Gastrocnemius medialis (tissue), 4 donors: ENCODE data around the gene SEMA7A. TPM values are rescaled to one million over a fixed set of nuclear protein-coding genes. Genes with fewer than 3 reads are reported as not detected.

Source experiments
- ATAC-seq, 2 donors: fragments of 150-250 bp; one replicate each; pipeline ENCODE4 v1.9.1; 2016
- DNase-seq, 2 donors: peaks; one replicate each; pipeline ENCODE4 v3.0.0-alpha.2; 2019
- H3K27ac ChIP-seq, 4 donors: fragments of 200-600 bp; sonication (generic); 1 replicate in 1 of 4; 2 replicates in 3 of 4; pipeline ENCODE4 v1.5.1; 2016 to 2018; ENCODE audit warnings: mild to moderate bottlenecking in 2 of 4, moderate library complexity in 1 of 4
- H3K27me3 ChIP-seq, 3 donors: fragments of 200-600 bp; sonication (generic) in 2 of 3; 1 replicate in 1 of 3; 2 replicates in 2 of 3; pipeline versions ENCODE4 v1.5.1 to v1.6.0; 2016 to 2019; ENCODE audit warnings: mild to moderate bottlenecking in 1 of 3, moderate library complexity in 1 of 3
- H3K36me3 ChIP-seq, 2 donors: fragments of 200-600 bp; sonication (generic) in 1 of 2; one replicate each; pipeline ENCODE4 v1.5.1; 2017 to 2018
- H3K4me1 ChIP-seq, 2 donors: fragments of 200-600 bp; sonication (generic) in 1 of 2; one replicate each; pipeline ENCODE4 v1.5.1; 2016 to 2017; ENCODE audit warnings: mild to moderate bottlenecking in 2 of 2
- H3K4me3 ChIP-seq, 4 donors: fragments of 200-600 bp; sonication (generic) in 3 of 4; 1 replicate in 1 of 4; 2 replicates in 3 of 4; pipeline ENCODE4 v1.5.1; 2016 to 2019; ENCODE audit warnings: mild to moderate bottlenecking in 2 of 4
- H3K9me3 ChIP-seq, 3 donors: fragments of 200-600 bp; sonication (generic) in 2 of 3; 1 replicate in 1 of 3; 2 replicates in 2 of 3; pipeline ENCODE4 v1.5.1; 2016 to 2019
- POLR2A ChIP-seq, 2 donors: fragments of 450-650 bp; IDR thresholded peaks; one replicate each; pipeline ENCODE4 v1.6.1; 2017; ENCODE audit warnings: antibody characterized with exemption in 2 of 2, mild to moderate bottlenecking in 2 of 2, moderate library complexity in 2 of 2
- in situ Hi-C, 4 donors: fragments of 200-750 bp; cut with MboI; loops; one replicate each; pipeline versions ENCODE4 v1.15.0 to v1.8.0; 2017; ENCODE audit warnings: low sequenced_read_pairs in 4 of 4
- intact Hi-C: fragments of 100-400 bp; cut with DNase I; formaldehyde crosslinking; loops from one replicate; pipeline ENCODE4 v1.15.1; 2023; ENCODE audit warnings: low total_unique reads
- total RNA-seq, 4 donors: library from RNA; depleted of rRNA; stranded (reverse); fragments of >200 nt; gene quantifications; one replicate each; pipeline versions ENCODE4 v1.1.0 to v1.2.3, GENCODE V29; 2016
- TF ChIP-seq, protein P1 (sequence below), 5 experiments: fragments of 450-650 bp in 3 of 5; fragments of 200-600 bp in 2 of 5; sonication (generic) in 2 of 5; IDR thresholded peaks in 4 of 5; conservative IDR thresholded peaks in 1 of 5; 1 replicate in 4 of 5; 2 replicates in 1 of 5; pipeline ENCODE4 v1.5.1; 2016 to 2019; ENCODE audit warnings: antibody characterized with exemption in 5 of 5, mild to moderate bottlenecking in 3 of 5, moderate library complexity in 3 of 5

SEMA7A gene
- total RNA-seq, 4 donors from 2014 or later = 0.51 to 2.7 (median 2.4) TPM

DNA sequence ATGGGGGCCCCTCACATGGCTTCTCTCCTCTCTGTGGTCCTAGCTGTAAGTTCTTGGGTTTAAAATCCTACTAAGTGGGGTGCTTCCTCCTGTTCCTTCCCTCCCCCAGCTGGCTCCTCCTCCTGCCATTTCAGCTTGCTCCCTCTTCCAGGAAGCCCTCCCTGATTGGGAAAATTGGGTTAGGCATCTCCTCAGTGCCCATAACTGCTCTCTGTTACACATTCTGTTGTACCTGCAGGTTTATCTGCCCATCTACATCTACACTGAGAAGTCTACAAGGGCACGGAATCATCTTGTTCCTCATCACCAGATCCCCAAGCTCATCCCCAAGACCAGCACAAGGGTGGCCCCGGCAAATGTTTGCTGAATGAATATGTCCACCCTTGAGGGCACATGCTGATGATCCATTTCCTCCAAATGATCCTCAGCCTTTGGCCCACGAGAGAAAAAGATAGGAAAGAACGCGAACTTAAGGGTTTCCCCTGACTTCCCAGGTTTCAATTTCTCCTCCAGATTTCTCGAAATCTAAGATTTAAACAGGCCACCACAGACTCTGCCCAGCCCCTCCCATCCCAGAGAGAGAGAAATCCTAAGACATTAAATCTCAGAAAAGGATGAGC lies 3.9 kb downstream of the SEMA7A start:
- ATAC-seq (no peak), DNase-seq (no peak)
- Histone ChIP-seq H3K36me3 (no peaks in the 10 kb centered on the region), H3K9me3 (no peaks in the 10 kb centered on the region), H3K4me3 (no peak overlapping the region), H3K27me3 (peaks cover 0 to 18% (median 7%) of the 10 kb centered on the region in 3 donors), H3K27ac (no peak overlapping the region), H3K4me1 (peaks cover 0 to 9% of the 10 kb centered on the region in 2 donors)
- intact Hi-C loops = loop anchor here (5.0 kb wide), 1 partner anchor 42 kb away; no protein-coding TSS in a partner anchor
- no peak for TF ChIP-seq POLR2A (IDR thresholded peaks at IDR 0.05)
- TF ChIP-seq, protein P1, sequence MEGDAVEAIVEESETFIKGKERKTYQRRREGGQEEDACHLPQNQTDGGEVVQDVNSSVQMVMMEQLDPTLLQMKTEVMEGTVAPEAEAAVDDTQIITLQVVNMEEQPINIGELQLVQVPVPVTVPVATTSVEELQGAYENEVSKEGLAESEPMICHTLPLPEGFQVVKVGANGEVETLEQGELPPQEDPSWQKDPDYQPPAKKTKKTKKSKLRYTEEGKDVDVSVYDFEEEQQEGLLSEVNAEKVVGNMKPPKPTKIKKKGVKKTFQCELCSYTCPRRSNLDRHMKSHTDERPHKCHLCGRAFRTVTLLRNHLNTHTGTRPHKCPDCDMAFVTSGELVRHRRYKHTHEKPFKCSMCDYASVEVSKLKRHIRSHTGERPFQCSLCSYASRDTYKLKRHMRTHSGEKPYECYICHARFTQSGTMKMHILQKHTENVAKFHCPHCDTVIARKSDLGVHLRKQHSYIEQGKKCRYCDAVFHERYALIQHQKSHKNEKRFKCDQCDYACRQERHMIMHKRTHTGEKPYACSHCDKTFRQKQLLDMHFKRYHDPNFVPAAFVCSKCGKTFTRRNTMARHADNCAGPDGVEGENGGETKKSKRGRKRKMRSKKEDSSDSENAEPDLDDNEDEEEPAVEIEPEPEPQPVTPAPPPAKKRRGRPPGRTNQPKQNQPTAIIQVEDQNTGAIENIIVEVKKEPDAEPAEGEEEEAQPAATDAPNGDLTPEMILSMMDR (IDR thresholded peaks at IDR 0.05 in 4 of 5, conservative IDR thresholded peaks at IDR 0.05 in 1 of 5) = no peak
- in situ Hi-C loops = no loop called here

DNA sequence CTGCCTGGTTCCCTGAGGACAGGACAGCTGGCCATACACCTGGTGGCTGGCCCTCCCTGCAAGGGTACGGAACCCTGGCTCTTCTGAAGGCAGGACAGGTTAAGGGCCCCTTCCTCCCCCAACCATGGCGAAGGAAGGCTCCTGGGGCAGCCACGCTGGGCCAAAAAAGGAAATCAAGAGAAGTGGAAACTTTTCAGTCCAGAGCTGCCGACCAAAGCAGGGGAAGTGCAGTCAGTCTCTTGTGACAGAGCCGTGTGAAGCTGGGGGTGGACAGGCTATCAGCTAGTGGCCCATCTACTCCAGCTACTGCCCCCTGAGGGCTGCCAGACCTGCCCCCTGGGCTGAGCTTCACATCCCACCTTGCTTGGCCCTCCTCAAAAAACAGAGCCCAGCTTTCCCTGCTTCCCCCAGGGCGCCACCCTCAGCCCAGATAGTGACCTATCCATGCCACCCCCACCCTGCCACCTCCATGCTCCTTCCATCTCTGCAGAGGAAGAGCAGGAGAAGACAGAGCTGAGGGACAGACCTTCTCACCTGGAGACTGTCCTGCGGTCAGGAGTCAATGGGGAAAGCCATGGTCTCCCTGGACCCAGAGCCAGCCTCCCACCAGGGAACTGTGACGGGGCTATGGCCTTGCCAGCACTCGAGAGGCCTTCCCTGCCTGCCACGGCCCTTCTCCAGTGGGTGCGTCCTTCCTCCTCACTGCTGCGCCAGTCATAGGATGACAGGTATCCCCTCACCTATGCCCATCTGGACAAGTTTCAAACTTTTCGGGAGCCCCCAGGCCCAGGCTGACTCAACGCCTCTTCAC lies 4.6 kb downstream of the SEMA7A start:
- intact Hi-C loops = no loop called here
- TF ChIP-seq POLR2A (IDR thresholded peaks at IDR 0.05) = no peak
- TF ChIP-seq, protein P1 (IDR thresholded peaks at IDR 0.05 in 4 of 5, conservative IDR thresholded peaks at IDR 0.05 in 1 of 5) = no peak
- no peak overlapping the region for H3K27ac ChIP-seq
- H3K27me3 ChIP-seq = peaks cover 0 to 18% (median 7%) of the 10 kb centered on the region in 3 donors
- H3K36me3 ChIP-seq = no peaks in the 10 kb centered on the region
- ATAC-seq (no peak), DNase-seq (no peak)
- no peak overlapping the region for H3K4me3 ChIP-seq
- peaks cover 0 to 8% of the 10 kb centered on the region in 2 donors for H3K4me1 ChIP-seq
- H3K9me3 ChIP-seq = no peaks in the 10 kb centered on the region
- in situ Hi-C loops = no loop called here

DNA sequence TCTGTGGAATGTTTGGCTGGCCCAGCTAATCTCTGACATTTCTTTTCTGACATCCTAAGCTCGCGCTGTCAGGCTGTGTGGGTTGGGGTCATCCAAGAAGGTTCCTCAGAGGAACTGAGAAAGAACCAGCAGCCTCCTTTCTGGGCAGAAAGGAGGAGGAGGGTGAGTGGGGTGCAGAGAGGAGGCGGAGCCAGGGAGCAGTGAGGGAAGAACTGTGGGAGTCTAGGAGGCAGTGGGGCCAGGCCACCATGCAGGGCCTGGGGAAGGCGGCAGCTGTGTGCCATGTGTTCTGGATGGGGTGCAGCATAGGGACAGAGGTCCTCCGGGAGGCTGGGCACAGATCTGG lies 5.3 kb downstream of the SEMA7A start:
- H3K27me3 ChIP-seq = peaks cover 0 to 18% (median 7%) of the 10 kb centered on the region in 3 donors
- no peak overlapping the region for H3K27ac ChIP-seq
- TF ChIP-seq, protein P1 (IDR thresholded peaks at IDR 0.05 in 4 of 5, conservative IDR thresholded peaks at IDR 0.05 in 1 of 5) = no peak
- TF ChIP-seq POLR2A (IDR thresholded peaks at IDR 0.05) = no peak
- no peaks in the 10 kb centered on the region for H3K9me3 ChIP-seq
- H3K4me3 ChIP-seq = no peak overlapping the region
- ATAC-seq (no peak), DNase-seq (no peak)
- intact Hi-C loops = no loop called here
- H3K36me3 ChIP-seq = no peaks in the 10 kb centered on the region
- H3K4me1 ChIP-seq = peaks cover 0 to 6% of the 10 kb centered on the region in 2 donors
- in situ Hi-C loops = no loop called here

DNA sequence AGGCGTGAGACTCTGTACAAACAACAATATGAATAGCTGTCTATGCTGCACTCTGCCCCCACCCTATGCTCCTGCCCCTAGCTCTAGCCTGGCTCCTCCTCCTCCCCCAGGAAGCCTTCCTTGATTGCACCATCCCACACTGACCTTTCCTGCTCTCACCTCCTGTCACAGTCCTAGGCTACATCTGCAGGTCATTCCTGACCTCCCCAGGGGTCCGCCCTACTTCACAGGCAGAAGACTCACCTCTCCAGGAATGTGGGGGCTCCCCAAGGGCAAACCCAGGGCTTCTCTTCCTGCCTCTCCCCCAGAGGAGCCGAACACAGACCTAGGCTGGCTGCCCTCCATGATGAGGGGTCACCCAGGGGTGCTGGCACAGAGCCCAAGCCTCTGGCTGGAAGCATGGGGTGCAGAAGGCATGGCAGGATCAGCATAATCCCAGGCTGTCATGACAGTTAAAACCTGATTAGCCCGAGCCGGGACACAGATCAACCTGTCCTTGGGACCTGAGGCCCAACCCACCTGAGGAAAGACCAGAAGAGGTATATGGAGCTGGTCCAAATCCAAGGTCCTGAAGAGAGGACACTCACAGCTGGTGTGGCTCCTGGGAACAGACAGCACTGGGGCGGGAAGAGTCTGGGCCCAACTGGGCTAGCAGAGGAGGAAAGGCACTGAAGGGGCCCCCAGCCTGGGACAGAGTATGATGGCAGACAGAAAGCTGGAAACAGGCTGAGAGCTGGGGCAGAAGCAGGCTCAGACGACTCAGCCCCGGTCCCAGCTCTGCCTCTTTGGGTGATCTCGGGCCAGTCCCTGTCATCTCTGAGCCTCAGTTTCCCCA lies 5.9 kb downstream of the SEMA7A start:
- no peak for DNase-seq
- intact Hi-C loops = no loop called here
- peaks cover 0 to 16% (median 5%) of the 10 kb centered on the region in 3 donors for H3K27me3 ChIP-seq

More for the DNA sequence above, 5.9 kb downstream of the SEMA7A start:
- Histone ChIP-seq H3K27ac (no peak overlapping the region), H3K9me3 (no peaks in the 10 kb centered on the region), H3K4me3 (no peak overlapping the region), H3K4me1 (peaks cover 0 to 9% of the 10 kb centered on the region in 2 donors), H3K36me3 (no peaks in the 10 kb centered on the region)
- in situ Hi-C loops = no loop called here
- TF ChIP-seq POLR2A (IDR thresholded peaks at IDR 0.05) = no peak
- TF ChIP-seq, protein P1 (IDR thresholded peaks at IDR 0.05 in 4 of 5, conservative IDR thresholded peaks at IDR 0.05 in 1 of 5) = no peak
- no peak for ATAC-seq
